ENCODE data around the gene DOCK11. TPM values are rescaled to one million over a fixed set of nuclear protein-coding genes. Genes with fewer than 3 reads are reported as not detected.
A peak's percentile ranks its signal among the peaks of the same experiment; 100 is the strongest.

Gene DOCK11
- total and polyA plus RNA-seq, 2 experiments from 2014 or later: 11.7 to 21.9 TPM

GRCh38 chrX:118497180-118497818 lies 1.7 kb downstream of the DOCK11 start:
- H3K9me3 ChIP-seq (ENCODE audit: low read depth): no peaks in the 10 kb centered on the region
- H3K27me3 ChIP-seq (replicated peaks; ENCODE audit: insufficient read depth): no peaks in the 10 kb centered on the region
- 38 to 40% methylated on average over 6 to 7 of the region's 7 CpGs for WGBS, 2 experiments (ENCODE audit: low coverage in 1 of 2, low lambda C conversion rate in 2 of 2, missing lambda C conversion rate in 2 of 2)
- in situ Hi-C loops (cut with MboI): no loop called here
- TF ChIP-seq EZH2phosphoT487 (IDR thresholded peaks at IDR 0.05; ENCODE audit: insufficient read depth, low read depth) (no peak), EZH2 (IDR thresholded peaks at IDR 0.05; ENCODE audit: insufficient read depth, poor library complexity, severe bottlenecking) (no peak)
- peaks cover 30% of the 10 kb centered on the region for H3K79me2 ChIP-seq (ENCODE audit: insufficient read depth)
- peak overlapping the region; percentile 84 for H2AFZ ChIP-seq
- H3K9me2 ChIP-seq (ENCODE audit: insufficient read depth): no peaks in the 10 kb centered on the region
- no peaks in the 10 kb centered on the region for H4K20me1 ChIP-seq (ENCODE audit: insufficient read depth)
- no peak for DNase-seq
- H3K9ac ChIP-seq: peak overlapping the region; percentile 78
- no peaks in the 10 kb centered on the region for H3K36me3 ChIP-seq (ENCODE audit: low read depth)
- peak overlapping the region; percentile 76 for H3K4me2 ChIP-seq (ENCODE audit: unreplicated experiment)
- H3K27ac ChIP-seq: no peak overlapping the region
- H3K4me3 ChIP-seq: peak overlapping the region; percentile 91
- H3F3A ChIP-seq (ENCODE audit: insufficient read depth): peaks cover 5% of the 10 kb centered on the region; the same call in 1 of the 2 replicates
- peaks cover 4% of the 10 kb centered on the region; the same call in 1 of the 2 replicates for H3K4me1 ChIP-seq (ENCODE audit: insufficient read depth)

- DNase-seq: no peak
- no peaks in the 10 kb centered on the region for H3K27me3 ChIP-seq (replicated peaks; ENCODE audit: insufficient read depth)
- H3K79me2 ChIP-seq (ENCODE audit: insufficient read depth): peaks cover 30% of the 10 kb centered on the region
- no peak for TF ChIP-seq EZH2 (IDR thresholded peaks at IDR 0.05; ENCODE audit: insufficient read depth, poor library complexity, severe bottlenecking)
- TF ChIP-seq EZH2phosphoT487 (IDR thresholded peaks at IDR 0.05; ENCODE audit: insufficient read depth, low read depth): no peak
- no peak overlapping the region for H2AFZ ChIP-seq
- H3F3A ChIP-seq (ENCODE audit: insufficient read depth): peaks cover 5% of the 10 kb centered on the region; the same call in 1 of the 2 replicates
- H3K9ac ChIP-seq: no peak overlapping the region
- in situ Hi-C loops (cut with MboI): no loop called here
- H3K9me2 ChIP-seq (ENCODE audit: insufficient read depth): no peaks in the 10 kb centered on the region
- H4K20me1 ChIP-seq (ENCODE audit: insufficient read depth): no peaks in the 10 kb centered on the region
- WGBS, 2 experiments (ENCODE audit: low coverage in 1 of 2, low lambda C conversion rate in 2 of 2, missing lambda C conversion rate in 2 of 2): 67 to 71% methylated on average over 3 of the region's 3 CpGs
- H3K27ac ChIP-seq: no peak overlapping the region
- no peak overlapping the region for H3K4me3 ChIP-seq
- peaks cover 4% of the 10 kb centered on the region; the same call in 1 of the 2 replicates for H3K4me1 ChIP-seq (ENCODE audit: insufficient read depth)
- H3K4me2 ChIP-seq (ENCODE audit: unreplicated experiment): no peak overlapping the region
- H3K36me3 ChIP-seq (ENCODE audit: low read depth): no peaks in the 10 kb centered on the region
- H3K9me3 ChIP-seq (ENCODE audit: low read depth): no peaks in the 10 kb centered on the region
Observed at GRCh38 chrX:118498351-118498750, 2.7 kb downstream of the DOCK11 start.

- H3K9me2 ChIP-seq (ENCODE audit: insufficient read depth): no peaks in the 10 kb centered on the region
- H3K4me1 ChIP-seq (ENCODE audit: insufficient read depth): peaks cover 4% of the 10 kb centered on the region; the same call in 1 of the 2 replicates
- peaks cover 30% of the 10 kb centered on the region for H3K79me2 ChIP-seq (ENCODE audit: insufficient read depth)
- in situ Hi-C loops (cut with MboI): no loop called here
- DNase-seq: no peak
- H2AFZ ChIP-seq: no peak overlapping the region
- H3K27ac ChIP-seq: no peak overlapping the region
- no peak overlapping the region for H3K4me3 ChIP-seq
- H3K4me2 ChIP-seq (ENCODE audit: unreplicated experiment): no peak overlapping the region
- H3K9me3 ChIP-seq (ENCODE audit: low read depth): no peaks in the 10 kb centered on the region
- no peak overlapping the region for H3K9ac ChIP-seq
- no peak for TF ChIP-seq EZH2phosphoT487 (IDR thresholded peaks at IDR 0.05; ENCODE audit: insufficient read depth, low read depth)
- TF ChIP-seq EZH2 (IDR thresholded peaks at IDR 0.05; ENCODE audit: insufficient read depth, poor library complexity, severe bottlenecking): no peak
- H4K20me1 ChIP-seq (ENCODE audit: insufficient read depth): no peaks in the 10 kb centered on the region
- peaks cover 5% of the 10 kb centered on the region; the same call in 1 of the 2 replicates for H3F3A ChIP-seq (ENCODE audit: insufficient read depth)
- 96 to 100% methylated on average over 2 of the region's 2 CpGs for WGBS, 2 experiments (ENCODE audit: low coverage in 1 of 2, low lambda C conversion rate in 2 of 2, missing lambda C conversion rate in 2 of 2)
- no peaks in the 10 kb centered on the region for H3K27me3 ChIP-seq (replicated peaks; ENCODE audit: insufficient read depth)
- H3K36me3 ChIP-seq (ENCODE audit: low read depth): no peaks in the 10 kb centered on the region
Observed at GRCh38 chrX:118498755-118499154, 3.1 kb downstream of the DOCK11 start.

GRCh38 chrX:118499295-118499694 lies 3.7 kb downstream of the DOCK11 start:
- Histone ChIP-seq H2AFZ (no peak overlapping the region), H3F3A (ENCODE audit: insufficient read depth) (peaks cover 5% of the 10 kb centered on the region; the same call in 1 of the 2 replicates), H3K4me2 (ENCODE audit: unreplicated experiment) (no peak overlapping the region), H3K27me3 (replicated peaks; ENCODE audit: insufficient read depth) (no peaks in the 10 kb centered on the region), H3K4me1 (ENCODE audit: insufficient read depth) (peaks cover 4% of the 10 kb centered on the region; the same call in 1 of the 2 replicates), H3K9ac (no peak overlapping the region), H3K9me2 (ENCODE audit: insufficient read depth) (no peaks in the 10 kb centered on the region), H3K36me3 (ENCODE audit: low read depth) (no peaks in the 10 kb centered on the region), H3K79me2 (ENCODE audit: insufficient read depth) (peaks cover 30% of the 10 kb centered on the region), H4K20me1 (ENCODE audit: insufficient read depth) (no peaks in the 10 kb centered on the region), H3K9me3 (ENCODE audit: low read depth) (no peaks in the 10 kb centered on the region), H3K27ac (no peak overlapping the region), H3K4me3 (no peak overlapping the region)
- in situ Hi-C loops (cut with MboI): no loop called here
- WGBS, 2 experiments (ENCODE audit: low coverage in 1 of 2, low lambda C conversion rate in 2 of 2, missing lambda C conversion rate in 2 of 2): 95 to 97% methylated on average over 4 to 15 of the region's 15 CpGs
- TF ChIP-seq EZH2phosphoT487 (IDR thresholded peaks at IDR 0.05; ENCODE audit: insufficient read depth, low read depth) (no peak), EZH2 (IDR thresholded peaks at IDR 0.05; ENCODE audit: insufficient read depth, poor library complexity, severe bottlenecking) (no peak)
- DNase-seq: no peak
